HFF-Myc (cell line): Measurements from ENCODE around the gene VEGFB.
A peak's percentile ranks its signal among the peaks of the same experiment; 100 is the strongest.

Experiments
- DNase-seq: peaks from one replicate; pipeline ENCODE4 v3.0.0-alpha.2; 2011; ENCODE audit warnings: low read depth; ENCODE audit errors: extremely low read depth
- H3K4me3 ChIP-seq: replicated peaks from 2 replicates; pipeline ENCODE4 v1.5.1; 2011; ENCODE audit warnings: low read depth, mild to moderate bottlenecking, control low read depth, low read length
- TF ChIP-seq, protein P1 (sequence below): IDR thresholded peaks from 2 replicates; pipeline ENCODE4 v1.5.1; 2012; ENCODE audit warnings: mild to moderate bottlenecking, low read depth, low read length, control low read depth; ENCODE audit errors: missing control alignments

Gene VEGFB

DNA sequence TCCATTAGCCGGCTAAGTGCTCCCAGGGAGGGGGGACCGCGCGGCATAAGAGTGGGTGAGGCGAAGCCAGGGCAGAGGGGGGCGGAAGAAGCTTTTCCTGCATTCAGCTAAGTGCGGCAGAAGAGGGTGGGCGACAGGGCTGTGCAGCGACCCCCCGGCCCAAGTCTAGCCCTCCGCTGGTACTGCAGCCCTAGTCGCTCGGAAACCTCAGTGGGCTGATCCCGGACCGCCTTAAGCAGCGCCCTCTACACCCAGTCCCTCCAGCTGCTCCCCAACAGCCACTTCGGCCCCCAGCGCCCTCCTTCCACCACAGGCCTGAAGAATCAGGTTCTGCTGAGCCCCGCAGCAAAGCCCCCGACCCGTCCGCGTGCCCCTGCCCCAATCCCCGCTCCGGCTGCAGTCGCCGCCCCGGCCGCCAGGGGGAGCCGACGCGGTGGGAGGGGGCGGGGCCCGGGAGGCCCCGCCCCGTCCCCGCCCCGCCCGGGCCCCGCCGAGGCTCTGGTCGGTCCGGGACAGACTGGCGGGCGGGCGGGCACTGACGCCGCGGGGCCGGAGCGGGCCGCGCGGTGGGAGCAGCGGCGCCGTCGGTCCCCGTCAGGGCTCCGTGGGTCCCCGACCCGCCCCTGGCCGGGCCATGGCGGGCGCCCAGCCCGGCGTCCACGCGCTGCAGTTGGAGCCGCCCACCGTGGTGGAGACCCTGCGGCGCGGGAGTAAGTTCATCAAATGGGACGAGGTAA lies 16.8 kb downstream of the VEGFB start, which contains the start of gene PLCB3:
Gene PLCB3, plus strand, starts transcription at position 515 of the 737 bp plus-strand sequence. Its CDS starts 120 bp downstream, at position 635.
- DNase-seq = no peak
- TF ChIP-seq, protein P1, sequence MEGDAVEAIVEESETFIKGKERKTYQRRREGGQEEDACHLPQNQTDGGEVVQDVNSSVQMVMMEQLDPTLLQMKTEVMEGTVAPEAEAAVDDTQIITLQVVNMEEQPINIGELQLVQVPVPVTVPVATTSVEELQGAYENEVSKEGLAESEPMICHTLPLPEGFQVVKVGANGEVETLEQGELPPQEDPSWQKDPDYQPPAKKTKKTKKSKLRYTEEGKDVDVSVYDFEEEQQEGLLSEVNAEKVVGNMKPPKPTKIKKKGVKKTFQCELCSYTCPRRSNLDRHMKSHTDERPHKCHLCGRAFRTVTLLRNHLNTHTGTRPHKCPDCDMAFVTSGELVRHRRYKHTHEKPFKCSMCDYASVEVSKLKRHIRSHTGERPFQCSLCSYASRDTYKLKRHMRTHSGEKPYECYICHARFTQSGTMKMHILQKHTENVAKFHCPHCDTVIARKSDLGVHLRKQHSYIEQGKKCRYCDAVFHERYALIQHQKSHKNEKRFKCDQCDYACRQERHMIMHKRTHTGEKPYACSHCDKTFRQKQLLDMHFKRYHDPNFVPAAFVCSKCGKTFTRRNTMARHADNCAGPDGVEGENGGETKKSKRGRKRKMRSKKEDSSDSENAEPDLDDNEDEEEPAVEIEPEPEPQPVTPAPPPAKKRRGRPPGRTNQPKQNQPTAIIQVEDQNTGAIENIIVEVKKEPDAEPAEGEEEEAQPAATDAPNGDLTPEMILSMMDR = peak; percentile 52
- peak within 1 kb of the TSS; percentile 84 for H3K4me3 ChIP-seq

DNA sequence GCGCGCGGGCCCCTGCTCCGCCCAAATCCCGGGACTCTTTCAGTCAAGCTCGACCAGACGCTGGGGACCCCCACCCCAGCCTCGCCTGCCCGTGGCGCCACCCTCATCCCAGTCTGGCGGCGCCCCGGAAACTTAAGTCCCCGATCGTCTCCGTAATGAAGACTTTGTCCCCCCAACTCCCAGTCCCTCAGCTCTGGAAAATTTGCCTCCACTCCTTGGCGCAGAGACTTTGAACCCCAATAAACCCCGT lies 17.3 kb downstream of the VEGFB start:
- peak overlapping the region; percentile 84 for H3K4me3 ChIP-seq
- no peak for DNase-seq
- TF ChIP-seq, protein P1 = no peak

DNA sequence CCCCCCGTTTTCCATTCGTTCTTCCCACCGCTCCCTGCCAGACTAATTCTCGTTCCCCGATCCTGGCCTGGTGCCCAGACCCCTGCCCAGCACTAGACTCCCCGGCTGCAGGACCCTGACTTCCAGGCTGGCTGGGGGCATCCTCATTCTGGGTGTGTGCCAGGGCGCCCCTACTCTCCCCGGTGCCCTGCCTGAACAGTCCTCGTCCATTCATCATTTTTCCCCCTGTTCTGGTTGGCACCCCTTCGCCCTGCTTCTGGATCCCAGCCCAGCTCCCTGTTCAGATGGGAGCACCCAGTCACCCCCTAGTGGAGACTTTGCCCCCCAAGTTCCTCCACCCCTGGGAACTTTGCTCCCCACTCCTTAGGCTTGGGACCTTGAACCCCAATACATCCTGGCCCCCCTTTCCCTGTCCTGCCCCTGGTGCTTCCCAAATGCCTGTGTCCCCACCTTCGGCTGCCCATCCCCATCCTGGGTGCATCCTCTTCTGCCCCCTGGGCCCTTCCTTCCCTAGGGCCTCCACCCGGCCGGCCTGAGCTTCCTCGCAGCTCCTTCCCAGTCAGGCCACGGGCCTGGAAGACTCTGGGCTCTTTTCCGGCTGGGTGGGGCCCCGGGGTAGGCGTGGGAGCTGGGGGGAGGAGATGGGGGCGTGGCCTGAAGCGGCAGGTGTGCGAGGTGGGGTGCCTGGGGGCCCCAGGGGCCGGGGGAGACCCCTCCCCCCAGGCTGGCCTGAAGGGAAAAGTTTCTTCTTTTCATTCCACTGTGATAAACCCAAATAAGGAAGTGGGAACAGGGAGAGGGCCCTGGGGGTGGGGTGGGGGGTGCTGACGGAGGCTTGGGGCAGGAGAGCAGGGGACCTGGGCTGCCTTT lies 17.9 kb downstream of the VEGFB start:
- TF ChIP-seq, protein P1 = peak; percentile 58
- peak overlapping the region; percentile 84 for H3K4me3 ChIP-seq
- no peak for DNase-seq

DNA sequence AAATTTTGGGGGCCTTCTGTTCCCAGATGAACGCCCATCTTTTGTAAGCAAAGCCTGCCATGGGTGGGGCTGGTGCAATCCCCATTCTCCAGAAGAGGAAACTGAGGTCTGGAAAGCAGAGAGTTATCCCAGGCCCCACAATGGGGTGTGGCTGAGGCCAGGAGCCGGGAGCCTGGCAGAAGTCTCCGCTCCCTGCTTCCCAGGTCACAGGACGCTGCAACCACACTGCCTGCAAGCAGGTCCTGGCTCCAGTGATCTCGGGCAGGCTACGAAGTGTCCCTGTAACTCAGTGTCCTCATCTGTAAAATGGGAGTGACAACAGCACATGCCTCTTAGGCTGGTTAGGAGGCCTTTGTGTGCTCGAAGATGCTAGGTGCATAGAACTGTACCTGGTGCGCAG lies 18.7 kb downstream of the VEGFB start:
- H3K4me3 ChIP-seq = peak overlapping the region; percentile 84
- TF ChIP-seq, protein P1 = no peak
- no peak for DNase-seq

DNA sequence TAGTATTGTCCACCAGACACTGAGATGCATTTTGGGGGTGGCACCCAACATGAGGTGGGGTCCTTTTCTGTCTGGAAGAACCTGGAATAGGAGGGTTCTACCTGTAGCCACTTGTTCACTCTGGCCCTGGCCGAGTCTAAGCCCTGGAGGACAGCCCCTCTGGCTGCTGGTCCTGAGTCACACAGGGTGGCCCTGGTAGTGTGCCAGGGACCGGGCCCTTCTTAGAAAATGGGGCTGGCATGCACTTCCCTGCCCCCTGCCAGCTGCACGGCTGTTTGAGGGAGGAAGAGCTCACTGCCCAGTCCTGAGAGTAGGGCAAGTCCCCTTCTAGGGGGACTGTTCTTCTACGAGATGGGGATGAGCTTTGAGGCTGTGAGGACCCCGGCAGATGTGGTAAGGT lies 19.1 kb downstream of the VEGFB start:
- TF ChIP-seq, protein P1 = no peak
- H3K4me3 ChIP-seq = no peak overlapping the region
- DNase-seq = no peak

DNA sequence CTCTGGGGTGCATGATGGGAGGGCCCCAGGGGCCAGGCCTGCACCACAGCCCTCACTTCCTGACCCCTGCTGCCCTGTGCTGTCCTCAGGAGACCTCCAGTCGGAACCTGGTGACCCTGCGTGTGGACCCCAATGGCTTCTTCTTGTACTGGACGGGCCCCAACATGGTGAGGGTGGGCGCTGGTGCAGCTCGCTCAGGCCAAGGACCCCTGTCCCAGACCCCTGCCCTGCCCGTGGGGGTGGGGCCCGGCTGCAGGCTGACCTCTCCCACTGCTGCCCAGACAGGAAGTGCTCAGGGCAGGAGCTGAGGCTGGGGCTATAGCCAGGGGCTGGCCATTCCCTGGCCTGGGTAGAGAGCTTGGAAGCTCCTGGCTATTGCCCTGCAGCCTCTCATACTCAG lies 19.9 kb downstream of the VEGFB start:
- no peak overlapping the region for H3K4me3 ChIP-seq
- no peak for DNase-seq
- TF ChIP-seq, protein P1 = no peak
